Stomach (tissue), 9 donors: ENCODE results near the gene TPI1. TPM values are rescaled to one million over a fixed set of nuclear protein-coding genes. Genes with fewer than 3 reads are reported as not detected.

Experiments
- DNase-seq, 2 donors: peaks; one replicate each; pipeline versions ENCODE4 v3.0.0 to v3.0.0-alpha.2; 2013 to 2019
- H3K27ac ChIP-seq, 5 donors: fragments of 200-600 bp in 4 of 5; sonication (generic) in 4 of 5; one replicate each; pipeline ENCODE4 v1.5.1; 2013 to 2019; ENCODE audit warnings: mild to moderate bottlenecking in 1 of 5, moderate library complexity in 1 of 5
- H3K27me3 ChIP-seq, 3 donors: fragments of 200-600 bp; sonication (generic); one replicate each; pipeline ENCODE4 v1.5.1; 2017 to 2019; ENCODE audit warnings: mixed run types in 1 of 3
- H3K36me3 ChIP-seq, 4 donors: fragments of 200-600 bp; sonication (generic); 1 replicate in 3 of 4; 2 replicates in 1 of 4; pipeline ENCODE4 v1.5.1; 2016 to 2019
- H3K4me1 ChIP-seq, 4 donors: fragments of 200-600 bp; sonication (generic); one replicate each; pipeline ENCODE4 v1.5.1; 2016 to 2019
- H3K4me3 ChIP-seq, 4 donors: fragments of 200-600 bp; sonication (generic) in 3 of 4; one replicate each; pipeline ENCODE4 v1.5.1; 2016 to 2019; ENCODE audit warnings: mild to moderate bottlenecking in 1 of 4
- H3K9me3 ChIP-seq, 4 donors: fragments of 200-600 bp; sonication (generic); one replicate each; pipeline ENCODE4 v1.5.1; 2016 to 2019
- EP300 ChIP-seq: sonication (generic); formaldehyde crosslinking; IDR thresholded peaks from one replicate; pipeline ENCODE4 v1.6.1; 2017; ENCODE audit warnings: antibody characterized with exemption
- POLR2A ChIP-seq, 4 donors: fragments of 450-650 bp; IDR thresholded peaks; one replicate each; pipeline ENCODE4 v1.6.1; 2016; ENCODE audit warnings: antibody characterized with exemption in 4 of 4, control low read depth in 2 of 4, mild to moderate bottlenecking in 1 of 4, moderate library complexity in 1 of 4
- POLR2AphosphoS5 ChIP-seq, 3 donors: sonication (generic); formaldehyde crosslinking; IDR thresholded peaks; one replicate each; pipeline ENCODE4 v1.6.1; 2016; ENCODE audit warnings: antibody characterized with exemption in 3 of 3
- WGBS, 5 donors: extraction: QIAGEN DNeasy Blood & Tissue Kit in 3 of 5; methylation state at CpG; one replicate each; pipeline versions ENCODE4 v1.1.5 to v1.1.7; 2013 to 2018; 5-methylcytosine and 5-hydroxymethylcytosine counted together
- intact Hi-C: fragments of 100-400 bp; cut with DNase I; formaldehyde crosslinking; loops from one replicate; pipeline ENCODE4 v1.15.1; 2023; ENCODE audit warnings: low total_unique reads
- polyA plus RNA-seq, 3 donors: library from polyadenylated mRNA; stranded (reverse); fragments of 200-250 nt; gene quantifications; one replicate each; pipeline ENCODE4 v1.2.3, GENCODE V29; 2013
- total RNA-seq, 5 donors: library from RNA; depleted of rRNA; stranded (reverse); fragments of >200 nt; gene quantifications; one replicate each; pipeline versions ENCODE4 v1.1.0 to v1.2.3, GENCODE V29; 2014 to 2016
- TF ChIP-seq, protein P1 (sequence below), 7 experiments: fragments of 450-650 bp in 4 of 7; fragments of 200-600 bp in 3 of 7; sonication (generic) in 3 of 7; IDR thresholded peaks; one replicate each; pipeline ENCODE4 v1.5.1; 2016 to 2019; ENCODE audit warnings: antibody characterized with exemption in 7 of 7, control low read depth in 2 of 7, mild to moderate bottlenecking in 1 of 7
- donor health status: healthy with polysubstance abuse.
- donor health status: Bipolar disorder and iron deficiency.
- donor health status: healthy.

The TPI1 gene
- total and polyA plus RNA-seq, 8 donors = 131 to 526 (median 336) TPM

DNA sequence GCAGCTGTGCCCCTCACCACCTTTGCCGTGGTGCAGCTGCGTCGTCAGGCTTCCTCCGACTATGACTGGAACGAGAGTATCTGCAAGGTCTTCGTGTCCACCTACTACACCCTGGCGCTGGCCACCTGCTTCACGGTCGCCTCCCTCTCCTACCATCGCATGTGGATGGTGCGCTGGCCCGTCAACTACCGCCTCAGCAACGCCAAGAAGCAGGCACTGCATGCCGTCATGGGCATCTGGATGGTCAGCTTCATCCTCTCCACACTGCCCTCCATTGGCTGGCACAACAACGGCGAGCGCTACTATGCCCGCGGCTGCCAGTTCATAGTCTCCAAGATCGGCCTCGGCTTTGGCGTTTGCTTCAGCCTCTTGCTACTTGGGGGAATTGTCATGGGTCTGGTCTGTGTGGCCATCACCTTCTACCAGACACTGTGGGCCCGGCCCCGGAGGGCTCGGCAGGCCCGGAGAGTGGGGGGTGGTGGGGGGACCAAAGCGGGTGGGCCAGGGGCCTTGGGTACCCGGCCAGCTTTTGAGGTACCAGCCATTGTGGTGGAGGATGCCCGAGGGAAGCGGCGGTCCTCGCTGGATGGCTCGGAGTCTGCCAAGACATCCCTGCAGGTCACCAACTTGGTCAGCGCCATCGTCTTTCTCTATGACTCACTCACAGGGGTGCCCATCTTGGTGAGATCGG lies 43.1 kb upstream of the TPI1 start:
- no peaks in the 10 kb centered on the region for H3K9me3 ChIP-seq
- no peak for DNase-seq
- no peaks in the 10 kb centered on the region for H3K36me3 ChIP-seq
- TF ChIP-seq POLR2AphosphoS5 (IDR thresholded peaks at IDR 0.05) = no peak
- TF ChIP-seq, protein P1, sequence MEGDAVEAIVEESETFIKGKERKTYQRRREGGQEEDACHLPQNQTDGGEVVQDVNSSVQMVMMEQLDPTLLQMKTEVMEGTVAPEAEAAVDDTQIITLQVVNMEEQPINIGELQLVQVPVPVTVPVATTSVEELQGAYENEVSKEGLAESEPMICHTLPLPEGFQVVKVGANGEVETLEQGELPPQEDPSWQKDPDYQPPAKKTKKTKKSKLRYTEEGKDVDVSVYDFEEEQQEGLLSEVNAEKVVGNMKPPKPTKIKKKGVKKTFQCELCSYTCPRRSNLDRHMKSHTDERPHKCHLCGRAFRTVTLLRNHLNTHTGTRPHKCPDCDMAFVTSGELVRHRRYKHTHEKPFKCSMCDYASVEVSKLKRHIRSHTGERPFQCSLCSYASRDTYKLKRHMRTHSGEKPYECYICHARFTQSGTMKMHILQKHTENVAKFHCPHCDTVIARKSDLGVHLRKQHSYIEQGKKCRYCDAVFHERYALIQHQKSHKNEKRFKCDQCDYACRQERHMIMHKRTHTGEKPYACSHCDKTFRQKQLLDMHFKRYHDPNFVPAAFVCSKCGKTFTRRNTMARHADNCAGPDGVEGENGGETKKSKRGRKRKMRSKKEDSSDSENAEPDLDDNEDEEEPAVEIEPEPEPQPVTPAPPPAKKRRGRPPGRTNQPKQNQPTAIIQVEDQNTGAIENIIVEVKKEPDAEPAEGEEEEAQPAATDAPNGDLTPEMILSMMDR (IDR thresholded peaks at IDR 0.05) = no peak
- no peak for TF ChIP-seq POLR2A (IDR thresholded peaks at IDR 0.05)
- no peak for TF ChIP-seq EP300
- peaks cover 0 to 94% (median 38%) of the 10 kb centered on the region in 3 donors for H3K27me3 ChIP-seq
- H3K27ac ChIP-seq = no peak overlapping the region
- 81 to 86% (median 84%) methylated on average over 29 to 37 of the region's 37 CpGs for WGBS, 5 donors
- peaks cover 28 to 61% (median 48%) of the 10 kb centered on the region in 4 donors for H3K4me1 ChIP-seq
- H3K4me3 ChIP-seq = no peak overlapping the region
- intact Hi-C loops = loop anchor here (10.0 kb wide), 1 partner anchor 79 kb away; no protein-coding TSS in a partner anchor

DNA sequence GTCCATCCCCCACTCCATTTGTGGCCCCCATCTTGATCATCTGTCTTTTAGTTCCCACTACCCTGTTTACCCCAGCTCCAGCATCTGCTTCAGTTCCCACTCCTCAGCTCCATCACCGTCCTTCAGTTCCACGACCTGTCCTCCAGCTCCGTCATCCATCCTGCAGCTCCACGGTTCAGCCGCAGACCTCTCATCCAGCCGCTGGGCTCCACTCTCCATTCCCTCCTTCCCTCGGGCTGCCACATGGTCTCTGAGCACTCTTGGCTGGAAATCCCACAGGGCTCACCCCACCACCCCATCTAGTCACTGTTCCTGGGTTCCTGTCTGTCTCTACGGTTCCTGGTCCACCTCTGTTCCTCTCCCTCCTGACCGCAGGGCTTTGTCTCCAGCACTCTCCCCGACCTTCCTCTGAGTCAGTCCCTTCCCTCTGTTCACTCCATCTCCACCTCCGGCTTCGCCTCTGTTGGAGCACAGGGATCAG lies 42.4 kb upstream of the TPI1 start:
- Histone ChIP-seq H3K36me3 (no peaks in the 10 kb centered on the region), H3K27me3 (peaks cover 0 to 99% (median 38%) of the 10 kb centered on the region in 3 donors), H3K27ac (peak overlapping the region in 1 of 5 donors; percentile 25), H3K4me1 (peaks cover 35 to 68% (median 55%) of the 10 kb centered on the region in 4 donors), H3K4me3 (peak overlapping the region in 1 of 4 donors; percentile 27), H3K9me3 (no peaks in the 10 kb centered on the region)
- TF ChIP-seq, protein P1 (IDR thresholded peaks at IDR 0.05) = no peak
- no peak for TF ChIP-seq POLR2AphosphoS5 (IDR thresholded peaks at IDR 0.05)
- TF ChIP-seq POLR2A (IDR thresholded peaks at IDR 0.05) = no peak
- TF ChIP-seq EP300 = no peak
- no peak for DNase-seq
- 39 to 45% (median 44%) methylated on average over 11 to 12 of the region's 12 CpGs for WGBS, 5 donors
- intact Hi-C loops = loop anchor here (10.0 kb wide), 1 partner anchor 80 kb away; no protein-coding TSS in a partner anchor

DNA sequence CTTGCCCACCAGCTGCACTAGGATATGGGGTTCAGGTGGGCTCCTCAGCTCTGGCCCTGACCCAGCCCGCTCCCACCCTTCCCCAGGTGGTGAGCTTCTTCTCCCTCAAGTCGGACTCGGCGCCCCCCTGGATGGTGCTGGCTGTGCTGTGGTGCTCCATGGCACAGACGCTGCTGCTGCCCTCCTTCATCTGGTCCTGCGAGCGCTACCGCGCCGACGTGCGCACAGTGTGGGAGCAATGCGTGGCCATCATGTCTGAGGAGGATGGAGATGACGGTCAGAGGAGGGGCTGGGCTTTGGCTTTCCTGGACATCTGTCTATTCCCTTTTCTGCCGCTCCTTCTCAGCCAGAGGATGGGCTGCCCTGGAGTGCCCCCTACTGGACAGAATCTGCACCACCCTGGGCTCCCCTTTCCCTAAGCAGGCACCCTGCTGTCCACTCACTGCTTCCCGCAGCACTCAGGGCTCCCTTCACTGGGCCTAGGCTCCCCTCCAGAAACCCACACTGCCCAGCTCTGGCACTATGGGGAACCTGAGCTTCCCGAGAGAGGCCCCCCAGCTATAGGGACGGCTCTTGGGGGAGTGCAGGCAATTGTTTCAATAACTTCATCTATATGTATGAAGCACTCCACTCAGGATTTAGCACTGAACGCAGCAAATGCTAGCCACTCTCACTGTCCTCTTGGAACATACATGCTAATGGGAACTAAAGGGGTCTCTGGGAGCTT lies 41.8 kb upstream of the TPI1 start:
- Histone ChIP-seq H3K27me3 (peaks cover 0 to 93% (median 38%) of the 10 kb centered on the region in 3 donors), H3K9me3 (no peaks in the 10 kb centered on the region), H3K36me3 (peaks cover 0 to 4% (median under 1%) of the 10 kb centered on the region in 4 donors), H3K27ac (peak overlapping the region in 1 of 5 donors; percentile 25), H3K4me3 (peak overlapping the region in 1 of 4 donors; percentile 27), H3K4me1 (peaks cover 35 to 74% (median 55%) of the 10 kb centered on the region in 4 donors)
- intact Hi-C loops = loop anchor here (10.0 kb wide), 1 partner anchor 81 kb away; no protein-coding TSS in a partner anchor
- WGBS, 5 donors = 8 to 12% (median 10%) methylated on average over 13 to 19 of the region's 19 CpGs
- peak in 1 of 3 donors; percentile 20 for TF ChIP-seq POLR2AphosphoS5 (IDR thresholded peaks at IDR 0.05)
- TF ChIP-seq POLR2A (IDR thresholded peaks at IDR 0.05) = no peak
- TF ChIP-seq EP300 = no peak
- TF ChIP-seq, protein P1 (IDR thresholded peaks at IDR 0.05) = peak in 5 of 7 experiments; percentile 85 to 92 (median 88)
- DNase-seq = peak; percentile 87 to 94

DNA sequence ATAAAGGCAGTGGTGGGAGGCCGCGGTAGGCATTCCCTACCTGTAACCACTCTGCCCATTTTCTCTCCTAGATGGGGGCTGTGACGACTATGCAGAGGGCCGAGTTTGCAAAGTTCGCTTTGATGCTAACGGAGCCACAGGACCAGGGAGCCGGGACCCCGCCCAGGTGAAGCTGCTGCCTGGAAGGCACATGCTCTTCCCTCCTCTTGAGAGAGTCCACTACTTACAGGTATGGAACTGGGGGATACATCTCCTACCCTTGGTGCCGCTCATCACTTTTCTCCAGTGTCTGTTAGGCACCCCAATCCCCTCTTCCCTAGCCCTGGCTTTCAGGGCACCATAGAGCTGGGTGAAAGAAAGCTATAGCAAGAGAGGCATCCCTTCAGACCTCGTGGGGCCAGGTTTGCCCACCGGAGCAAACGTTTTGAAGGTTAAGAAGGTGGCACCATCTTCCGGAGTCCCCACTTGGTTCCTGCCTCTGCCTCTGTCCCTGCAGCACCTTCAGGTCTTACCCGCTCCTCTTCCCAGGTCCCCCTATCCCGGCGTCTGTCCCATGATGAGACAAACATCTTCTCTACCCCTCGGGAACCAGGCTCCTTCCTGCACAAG lies 41.1 kb upstream of the TPI1 start:
- Histone ChIP-seq H3K27ac (no peak overlapping the region), H3K9me3 (no peaks in the 10 kb centered on the region), H3K36me3 (peaks cover 0 to 11% (median 6%) of the 10 kb centered on the region in 4 donors), H3K27me3 (peaks cover 0 to 87% (median 35%) of the 10 kb centered on the region in 3 donors), H3K4me1 (peaks cover 34 to 69% (median 52%) of the 10 kb centered on the region in 4 donors), H3K4me3 (no peak overlapping the region)
- DNase-seq = peak in 1 of 2 donors; percentile 16
- TF ChIP-seq POLR2AphosphoS5 (IDR thresholded peaks at IDR 0.05) (no peak), EP300 (no peak), POLR2A (IDR thresholded peaks at IDR 0.05) (no peak)
- TF ChIP-seq, protein P1 (IDR thresholded peaks at IDR 0.05) = no peak
- intact Hi-C loops = loop anchor here (10.0 kb wide), 1 partner anchor 81 kb away; no protein-coding TSS in a partner anchor
- 76 to 82% (median 79%) methylated on average over 16 to 17 of the region's 17 CpGs for WGBS, 5 donors
